Suprapubic skin (tissue), 4 donors: ENCODE data around the gene GTF3C5. TPM values are rescaled to one million over a fixed set of nuclear protein-coding genes. Genes with fewer than 3 reads are reported as not detected.

Source experiments
- DNase-seq, 2 donors: peaks; one replicate each; pipeline ENCODE4 v3.0.0-alpha.2; 2019; ENCODE audit warnings: low spot score in 2 of 2
- H3K27ac ChIP-seq: fragments of 200-600 bp; sonication (generic); one replicate; pipeline ENCODE4 v1.5.1; 2019
- H3K27me3 ChIP-seq: fragments of 200-600 bp; sonication (generic); one replicate; pipeline ENCODE4 v1.5.1; 2019
- H3K36me3 ChIP-seq: fragments of 200-600 bp; sonication (generic); one replicate; pipeline ENCODE4 v1.5.1; 2019
- H3K4me1 ChIP-seq: fragments of 200-600 bp; sonication (generic); one replicate; pipeline ENCODE4 v1.5.1; 2019
- H3K4me3 ChIP-seq: fragments of 200-600 bp; sonication (generic); one replicate; pipeline ENCODE4 v1.5.1; 2019; ENCODE audit warnings: mild to moderate bottlenecking
- H3K9me3 ChIP-seq: fragments of 200-600 bp; sonication (generic); one replicate; pipeline ENCODE4 v1.5.1; 2019
- EP300 ChIP-seq: sonication (generic); formaldehyde crosslinking; IDR thresholded peaks from one replicate; pipeline ENCODE4 v1.6.1; 2017; ENCODE audit warnings: antibody characterized with exemption
- POLR2A ChIP-seq, 2 donors: fragments of 450-650 bp; IDR thresholded peaks; one replicate each; pipeline ENCODE4 v1.6.1; 2017; ENCODE audit warnings: antibody characterized with exemption in 2 of 2, mild to moderate bottlenecking in 2 of 2, moderate library complexity in 2 of 2
- POLR2AphosphoS5 ChIP-seq, 3 donors: sonication (generic); formaldehyde crosslinking; IDR thresholded peaks; one replicate each; pipeline ENCODE4 v1.6.1; 2017; ENCODE audit warnings: antibody characterized with exemption in 3 of 3
- WGBS: methylation state at CpG from one replicate; pipeline ENCODE4 v1.1.5; 2018; 5-methylcytosine and 5-hydroxymethylcytosine counted together
- total RNA-seq, 4 donors: library from RNA; depleted of rRNA; stranded (reverse); fragments of >200 nt; gene quantifications; one replicate each; pipeline ENCODE4 v1.1.0, GENCODE V29; 2016
- TF ChIP-seq, protein P1 (sequence below), 2 donors: fragments of 200-600 bp in 1 of 2; fragments of 450-650 bp in 1 of 2; sonication (generic) in 1 of 2; IDR thresholded peaks; one replicate each; pipeline ENCODE4 v1.5.1; 2016 to 2019; ENCODE audit warnings: antibody characterized with exemption in 2 of 2, mild to moderate bottlenecking in 1 of 2, moderate library complexity in 1 of 2

GTF3C5 gene
- total RNA-seq, 4 donors from 2014 or later: 55.8 to 103 (median 63.1) TPM

DNA sequence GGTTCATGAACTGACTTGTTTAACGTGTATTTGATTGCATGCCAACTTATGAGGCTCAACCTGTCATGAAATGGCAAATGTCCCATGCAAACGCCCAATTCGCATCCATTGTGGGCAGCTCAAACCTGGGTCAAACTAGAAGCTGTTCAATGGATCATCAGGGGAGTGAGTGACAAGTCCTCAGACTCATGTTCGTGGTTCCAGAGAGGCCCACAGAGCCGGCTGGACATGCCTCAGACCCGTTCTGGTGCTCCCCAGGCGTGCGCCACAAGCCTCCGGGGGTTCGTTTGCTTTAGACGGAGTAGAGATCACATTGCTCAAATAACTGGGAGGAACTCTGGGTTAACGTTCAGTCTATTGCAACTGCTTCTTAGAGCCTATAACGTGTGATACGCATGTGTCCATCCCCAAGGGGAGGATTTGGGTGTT lies 37.3 kb upstream of the GTF3C5 start:
- Histone ChIP-seq H3K9me3 (no peaks in the 10 kb centered on the region), H3K27me3 (peaks cover 32% of the 10 kb centered on the region), H3K36me3 (no peaks in the 10 kb centered on the region), H3K4me3 (no peak overlapping the region), H3K27ac (peak overlapping the region; percentile 75), H3K4me1 (peaks cover 23% of the 10 kb centered on the region)
- WGBS: 57% methylated on average over 14 of the region's 14 CpGs
- TF ChIP-seq, protein P1, sequence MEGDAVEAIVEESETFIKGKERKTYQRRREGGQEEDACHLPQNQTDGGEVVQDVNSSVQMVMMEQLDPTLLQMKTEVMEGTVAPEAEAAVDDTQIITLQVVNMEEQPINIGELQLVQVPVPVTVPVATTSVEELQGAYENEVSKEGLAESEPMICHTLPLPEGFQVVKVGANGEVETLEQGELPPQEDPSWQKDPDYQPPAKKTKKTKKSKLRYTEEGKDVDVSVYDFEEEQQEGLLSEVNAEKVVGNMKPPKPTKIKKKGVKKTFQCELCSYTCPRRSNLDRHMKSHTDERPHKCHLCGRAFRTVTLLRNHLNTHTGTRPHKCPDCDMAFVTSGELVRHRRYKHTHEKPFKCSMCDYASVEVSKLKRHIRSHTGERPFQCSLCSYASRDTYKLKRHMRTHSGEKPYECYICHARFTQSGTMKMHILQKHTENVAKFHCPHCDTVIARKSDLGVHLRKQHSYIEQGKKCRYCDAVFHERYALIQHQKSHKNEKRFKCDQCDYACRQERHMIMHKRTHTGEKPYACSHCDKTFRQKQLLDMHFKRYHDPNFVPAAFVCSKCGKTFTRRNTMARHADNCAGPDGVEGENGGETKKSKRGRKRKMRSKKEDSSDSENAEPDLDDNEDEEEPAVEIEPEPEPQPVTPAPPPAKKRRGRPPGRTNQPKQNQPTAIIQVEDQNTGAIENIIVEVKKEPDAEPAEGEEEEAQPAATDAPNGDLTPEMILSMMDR (IDR thresholded peaks at IDR 0.05): no peak
- TF ChIP-seq POLR2AphosphoS5 (IDR thresholded peaks at IDR 0.05) (no peak), EP300 (no peak), POLR2A (IDR thresholded peaks at IDR 0.05) (no peak)
- no peak for DNase-seq

DNA sequence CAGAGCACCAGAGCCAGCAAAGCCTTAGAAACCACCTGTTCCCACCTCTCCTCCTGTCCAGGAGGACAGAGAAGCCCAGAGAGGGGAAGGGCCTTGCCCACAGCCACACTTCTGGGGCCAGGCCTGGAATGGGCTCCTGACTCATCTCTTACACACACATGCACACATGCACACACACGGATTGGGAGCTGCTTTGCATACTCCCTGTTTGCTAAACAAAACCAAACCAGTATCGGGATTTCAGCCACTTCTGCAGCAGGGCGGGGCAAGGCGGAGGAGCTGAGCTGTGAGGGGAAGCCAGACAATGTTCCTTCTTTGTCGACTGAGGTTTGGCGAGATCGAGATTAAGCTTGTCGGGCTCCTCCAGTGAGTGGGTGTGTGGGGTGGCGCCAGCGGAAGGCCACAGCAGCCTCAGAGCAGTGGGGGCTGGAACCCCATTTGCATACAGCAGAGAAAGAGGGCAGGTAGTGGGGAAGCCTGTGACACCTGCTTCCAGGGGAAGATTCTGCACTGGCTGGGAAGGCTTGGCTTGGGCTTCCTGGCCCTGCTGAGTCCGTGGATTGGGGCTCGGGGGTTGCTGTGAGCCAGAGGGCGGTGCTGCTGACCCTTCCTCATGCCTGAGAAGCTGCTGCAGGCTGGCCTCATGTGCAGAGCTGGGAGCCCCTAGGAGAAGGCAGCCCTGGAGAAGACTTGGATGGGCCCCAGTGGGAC lies 36.2 kb upstream of the GTF3C5 start:
- Histone ChIP-seq H3K9me3 (no peaks in the 10 kb centered on the region), H3K27ac (peak overlapping the region; percentile 75), H3K4me1 (peaks cover 23% of the 10 kb centered on the region), H3K4me3 (no peak overlapping the region), H3K36me3 (no peaks in the 10 kb centered on the region), H3K27me3 (peaks cover 37% of the 10 kb centered on the region)
- WGBS: 21% methylated on average over 12 of the region's 13 CpGs
- no peak for DNase-seq
- TF ChIP-seq POLR2AphosphoS5 (IDR thresholded peaks at IDR 0.05) (no peak), EP300 (no peak), POLR2A (IDR thresholded peaks at IDR 0.05) (no peak)
- TF ChIP-seq, protein P1 (IDR thresholded peaks at IDR 0.05): no peak

DNA sequence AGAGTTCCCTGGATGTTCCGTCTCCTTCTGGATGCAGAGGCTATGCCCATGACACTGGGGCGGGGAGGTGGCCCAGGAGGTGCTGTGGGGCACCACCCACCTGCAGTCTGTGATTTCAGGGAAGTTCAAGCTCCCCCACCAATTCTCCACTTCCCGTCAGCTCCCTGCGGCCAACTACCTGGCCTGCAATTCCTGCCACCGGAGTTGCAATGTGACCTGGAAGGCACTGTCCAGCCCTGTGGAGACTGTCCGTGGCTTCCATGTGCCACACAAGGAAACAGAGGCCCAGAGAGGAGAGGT lies 35.7 kb upstream of the GTF3C5 start:
- WGBS: 70% methylated on average over 2 of the region's 6 CpGs
- H3K36me3 ChIP-seq: no peaks in the 10 kb centered on the region
- TF ChIP-seq, protein P1 (IDR thresholded peaks at IDR 0.05): no peak
- TF ChIP-seq POLR2A (IDR thresholded peaks at IDR 0.05): no peak
- no peak for TF ChIP-seq POLR2AphosphoS5 (IDR thresholded peaks at IDR 0.05)
- TF ChIP-seq EP300: no peak
- peaks cover 40% of the 10 kb centered on the region for H3K27me3 ChIP-seq
- H3K4me3 ChIP-seq: no peak overlapping the region
- peak overlapping the region; percentile 59 for H3K27ac ChIP-seq
- no peaks in the 10 kb centered on the region for H3K9me3 ChIP-seq
- DNase-seq: no peak
- H3K4me1 ChIP-seq: peaks cover 23% of the 10 kb centered on the region

DNA sequence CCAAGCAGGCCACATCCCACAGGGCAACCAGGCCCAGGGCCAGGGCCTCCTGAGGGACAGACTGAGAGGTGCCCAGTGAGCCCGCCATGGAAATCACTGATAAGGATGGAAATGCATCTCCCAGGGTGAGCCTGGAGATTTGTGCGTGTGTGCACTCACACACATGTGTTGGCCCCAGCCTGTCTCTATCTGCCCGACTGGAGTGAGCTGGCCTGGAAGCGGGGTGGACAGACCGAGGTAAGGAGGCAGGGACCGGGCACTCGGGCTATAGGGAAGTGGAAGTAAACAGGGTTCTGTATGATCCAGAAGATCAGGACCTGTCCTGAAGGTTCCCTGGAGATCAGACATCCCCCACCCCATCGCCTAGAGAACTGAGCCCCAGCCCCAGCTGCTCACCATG lies 34.9 kb upstream of the GTF3C5 start:
- H3K9me3 ChIP-seq: no peaks in the 10 kb centered on the region
- 96% methylated on average over 4 of the region's 8 CpGs for WGBS
- H3K4me3 ChIP-seq: no peak overlapping the region
- no peak for DNase-seq
- peaks cover 46% of the 10 kb centered on the region for H3K27me3 ChIP-seq
- TF ChIP-seq, protein P1 (IDR thresholded peaks at IDR 0.05): no peak
- TF ChIP-seq EP300 (no peak), POLR2A (IDR thresholded peaks at IDR 0.05) (no peak), POLR2AphosphoS5 (IDR thresholded peaks at IDR 0.05) (no peak)
- H3K27ac ChIP-seq: no peak overlapping the region
- H3K36me3 ChIP-seq: no peaks in the 10 kb centered on the region
- H3K4me1 ChIP-seq: peaks cover 23% of the 10 kb centered on the region

DNA sequence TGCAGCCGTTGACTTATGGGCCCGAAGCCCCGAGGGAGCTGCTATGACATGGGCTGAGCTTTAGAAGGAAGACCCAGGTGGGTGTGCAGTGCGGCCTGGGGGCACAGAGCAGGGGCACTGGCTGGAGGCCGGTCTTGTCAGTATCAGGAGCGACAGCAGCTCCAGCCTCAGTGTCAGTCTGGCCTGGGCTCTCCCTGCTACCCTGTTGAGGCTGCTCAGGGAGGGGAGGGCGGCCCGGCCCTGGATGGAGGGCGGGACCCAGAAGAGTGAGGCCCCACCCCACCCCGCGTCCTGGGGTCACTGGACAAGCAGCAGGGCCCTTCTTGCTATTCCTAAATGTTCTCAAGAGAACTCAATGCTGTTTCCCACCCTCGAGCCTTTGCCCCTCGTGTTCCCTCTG lies 34.3 kb upstream of the GTF3C5 start:
- 79% methylated on average over 9 of the region's 13 CpGs for WGBS
- TF ChIP-seq EP300 (no peak), POLR2A (IDR thresholded peaks at IDR 0.05) (no peak), POLR2AphosphoS5 (IDR thresholded peaks at IDR 0.05) (no peak)
- TF ChIP-seq, protein P1 (IDR thresholded peaks at IDR 0.05): no peak
- Histone ChIP-seq H3K4me1 (peaks cover 23% of the 10 kb centered on the region), H3K36me3 (no peaks in the 10 kb centered on the region), H3K9me3 (no peaks in the 10 kb centered on the region), H3K27ac (no peak overlapping the region), H3K4me3 (no peak overlapping the region), H3K27me3 (peaks cover 47% of the 10 kb centered on the region)
- no peak for DNase-seq
